GM23338 (cell line): ENCODE data around the gene ANO4. TPM values are rescaled to one million over a fixed set of nuclear protein-coding genes. Genes with fewer than 3 reads are reported as not detected.

ENCODE experiments used
- ATAC-seq: fragments of 200-7000 bp; cut with Tn5 transposase; 3 replicates; pipeline ENCODE4 v1.9.1; 2020
- DNase-seq: peaks from one replicate; pipeline ENCODE4 v3.0.0-alpha.2; 2015; ENCODE audit warnings: low spot score
- H2AFZ ChIP-seq: fragments of 200-600 bp; sonication (generic); 2 replicates; pipeline ENCODE4 v1.8.0; 2016; ENCODE audit warnings: antibody characterized with exemption, mild to moderate bottlenecking, moderate library complexity
- H3F3A ChIP-seq: fragments of 200-600 bp; sonication (generic); replicated peaks from 2 replicates; pipeline ENCODE4 v1.8.0; 2017; ENCODE audit warnings: antibody characterized with exemption, mixed run types, low read depth
- H3K27ac ChIP-seq: fragments of 200-600 bp; sonication (generic); 2 replicates; pipeline ENCODE4 v1.6.1; 2016; ENCODE audit warnings: low read depth
- H3K27me3 ChIP-seq: fragments of 200-600 bp; sonication (generic); 2 replicates; pipeline ENCODE4 v1.8.0; 2016; ENCODE audit warnings: mild to moderate bottlenecking, mixed run types, moderate library complexity; ENCODE audit not compliant: insufficient read depth
- H3K36me3 ChIP-seq: fragments of 200-600 bp; sonication (generic); 2 replicates; pipeline ENCODE4 v1.8.0; 2016; ENCODE audit warnings: mild to moderate bottlenecking; ENCODE audit not compliant: insufficient read depth
- H3K4me1 ChIP-seq: fragments of 200-600 bp; sonication (generic); 2 replicates; pipeline ENCODE4 v1.8.0; 2016; ENCODE audit warnings: mild to moderate bottlenecking, moderate library complexity; ENCODE audit not compliant: insufficient read depth
- H3K4me2 ChIP-seq: fragments of 200-600 bp; sonication (generic); 2 replicates; pipeline ENCODE4 v1.7.1; 2017; ENCODE audit warnings: mixed run types
- H3K4me3 ChIP-seq: fragments of 200-600 bp; sonication (generic); 2 replicates; pipeline ENCODE4 v1.6.1; 2016; ENCODE audit warnings: mixed run types
- H3K79me2 ChIP-seq: fragments of 200-600 bp; sonication (generic); replicated peaks from 2 replicates; pipeline ENCODE4 v1.8.0; 2017; ENCODE audit warnings: mild to moderate bottlenecking; ENCODE audit not compliant: insufficient read depth
- H3K9me2 ChIP-seq: fragments of 200-600 bp; sonication (generic); 2 replicates; pipeline ENCODE4 v1.8.0; 2017; ENCODE audit not compliant: insufficient read depth
- H4K20me1 ChIP-seq: fragments of 200-600 bp; sonication (generic); replicated peaks from 2 replicates; pipeline ENCODE4 v1.8.0; 2017; ENCODE audit warnings: mild to moderate bottlenecking; ENCODE audit not compliant: insufficient read depth
- H3K27ac Mint-ChIP-seq: 2 replicates; pipeline ENCODE4 v1.8.0; 2020; ENCODE audit warnings: inconsistent platforms, mild to moderate bottlenecking, moderate library complexity, mixed read lengths
- H3K27me3 Mint-ChIP-seq: 3 replicates; pipeline ENCODE4 v1.8.0; 2022; ENCODE audit warnings: low read depth, mild to moderate bottlenecking, moderate library complexity, mixed read lengths, inconsistent platforms; ENCODE audit not compliant: insufficient read depth, poor library complexity
- H3K36me3 Mint-ChIP-seq: 3 replicates; pipeline ENCODE4 v1.8.0; 2021; ENCODE audit warnings: low read depth, mild to moderate bottlenecking, inconsistent platforms, moderate library complexity, mixed read lengths
- H3K4me1 Mint-ChIP-seq: 3 replicates; pipeline ENCODE4 v1.8.0; 2020; ENCODE audit warnings: mild to moderate bottlenecking, inconsistent platforms, mixed read lengths
- H3K4me3 Mint-ChIP-seq: 3 replicates; pipeline ENCODE4 v1.8.0; 2021; ENCODE audit warnings: moderate library complexity, mild to moderate bottlenecking, inconsistent platforms, mixed read lengths
- H3K9me3 Mint-ChIP-seq: 3 replicates; pipeline ENCODE4 v1.8.0; 2020; ENCODE audit warnings: moderate library complexity, mild to moderate bottlenecking, inconsistent platforms, mixed read lengths
- CREB1 ChIP-seq: fragments of 250-450 bp; sonication (Bioruptor Pico); IDR thresholded peaks from 2 replicates; pipeline ENCODE4 v1.5.0; 2020; ENCODE audit warnings: low read depth, mild to moderate bottlenecking, moderate library complexity
- CTCF ChIP-seq, 2 experiments: fragments of 200-600 bp in 1 of 2; sonication (generic) in 1 of 2; conservative IDR thresholded peaks; 2 replicates each; pipeline versions ENCODE4 v1.5.1 to v1.6.1; 2016 to 2017; ENCODE audit warnings: antibody characterized with exemption in 2 of 2, low read depth in 2 of 2, mild to moderate bottlenecking in 2 of 2, moderate library complexity in 1 of 2
- ETS1 ChIP-seq: IDR thresholded peaks from 2 replicates; pipeline ENCODE4 v1.6.1; 2016; ENCODE audit warnings: antibody characterized with exemption
- EZH2 ChIP-seq: fragments of 200-600 bp; sonication (generic); IDR thresholded peaks from one replicate; pipeline ENCODE4 v1.8.0; 2017; ENCODE audit warnings: antibody characterized with exemption, mild to moderate bottlenecking, low read depth; ENCODE audit not compliant: unreplicated experiment
- EZH2phosphoT487 ChIP-seq: fragments of 200-600 bp; sonication (generic); IDR thresholded peaks from one replicate; pipeline ENCODE4 v1.8.1; 2018; ENCODE audit warnings: antibody characterized with exemption; ENCODE audit not compliant: unreplicated experiment
- JUNB ChIP-seq: IDR thresholded peaks from one replicate; pipeline ENCODE4 v1.6.1; 2016; ENCODE audit warnings: antibody characterized with exemption; ENCODE audit not compliant: unreplicated experiment
- NANOG ChIP-seq: IDR thresholded peaks from 2 replicates; pipeline ENCODE4 v1.6.1; 2016; ENCODE audit warnings: antibody characterized with exemption, borderline replicate concordance
- POLR2AphosphoS5 ChIP-seq: IDR thresholded peaks from 2 replicates; pipeline ENCODE4 v1.6.1; 2016; ENCODE audit warnings: antibody characterized with exemption, low read depth
- REST ChIP-seq: IDR thresholded peaks from one replicate; pipeline ENCODE4 v1.6.1; 2018; ENCODE audit warnings: antibody characterized with exemption; ENCODE audit not compliant: unreplicated experiment
- STAT1 ChIP-seq: IDR thresholded peaks from one replicate; pipeline ENCODE4 v1.6.1; 2016; ENCODE audit warnings: antibody characterized with exemption; ENCODE audit not compliant: unreplicated experiment
- ZNF114 ChIP-seq: fragments of 250-450 bp; sonication (Bioruptor Pico); IDR thresholded peaks from 2 replicates; pipeline ENCODE4 v1.5.0; 2020; ENCODE audit warnings: mild to moderate bottlenecking, moderate library complexity
- ZNF331 ChIP-seq: fragments of 250-450 bp; sonication (Bioruptor Pico); IDR thresholded peaks from 2 replicates; pipeline ENCODE4 v1.5.0; 2020; ENCODE audit warnings: low read depth, mild to moderate bottlenecking, moderate library complexity
- ZNF462 ChIP-seq: fragments of 250-450 bp; sonication (Bioruptor Pico); IDR thresholded peaks from 2 replicates; pipeline ENCODE4 v1.5.0; 2020; ENCODE audit warnings: mild to moderate bottlenecking, moderate library complexity
- polyA plus RNA-seq: library from polyadenylated mRNA; unstranded; fragments of >200 nt; fragmentation: Nextera tagmentation; extraction: Ambion mirVana; gene quantifications from 2 replicates; pipeline ENCODE4 v1.2.1, GENCODE V29; 2016
- total RNA-seq: library from RNA; depleted of rRNA; stranded (reverse); fragments of >200 nt; shearing (Covaris generic); gene quantifications from 2 replicates; pipeline ENCODE4 v1.2.3, GENCODE V29; 2014

ANO4 gene
- total and polyA plus RNA-seq, 2 experiments from 2014 or later: 1.7 to 8.7 TPM

GRCh38 chr12:100862676-100863075 is 68.1 kb downstream of the ANO4 start:
- ATAC-seq (no peak), DNase-seq (no peak)
- Histone ChIP-seq H3F3A (no peaks in the 10 kb centered on the region), H3K4me1 (no peaks in the 10 kb centered on the region), H3K27ac (no peak overlapping the region), H3K36me3 (no peaks in the 10 kb centered on the region), H3K79me2 (no peaks in the 10 kb centered on the region), H3K4me3 (no peak overlapping the region), H3K4me2 (no peak overlapping the region), H4K20me1 (no peaks in the 10 kb centered on the region), H2AFZ (no peak overlapping the region), H3K9me2 (peaks cover 11% of the 10 kb centered on the region; the same call in 1 of the 2 replicates), H3K27me3 (no peaks in the 10 kb centered on the region)
- no peak for TF ChIP-seq EZH2phosphoT487
- no peak for TF ChIP-seq CREB1 (CRISPR knock-in tag)
- TF ChIP-seq JUNB: no peak
- no peak for TF ChIP-seq POLR2AphosphoS5
- no peak for TF ChIP-seq REST
- TF ChIP-seq ETS1: no peak
- TF ChIP-seq EZH2: no peak
- TF ChIP-seq ZNF462 (CRISPR knock-in tag): no peak
- TF ChIP-seq ZNF114: no peak
- no peak for TF ChIP-seq STAT1
- TF ChIP-seq ZNF331 (CRISPR knock-in tag): no peak
- TF ChIP-seq CTCF (conservative IDR thresholded peaks at IDR 0.05; ENCODE audit: low read depth in 2 of 2): no peak
- TF ChIP-seq NANOG: no peak
- no peaks in the 10 kb centered on the region for H3K9me3 Mint-ChIP-seq
- H3K36me3 Mint-ChIP-seq: no peaks in the 10 kb centered on the region
- H3K4me3 Mint-ChIP-seq: no peak overlapping the region
- no peak overlapping the region for H3K27ac Mint-ChIP-seq
- H3K4me1 Mint-ChIP-seq: no peaks in the 10 kb centered on the region
- peaks cover 5% of the 10 kb centered on the region for H3K27me3 Mint-ChIP-seq
